GM18511 (cell line): ENCODE results near the gene MAP7.
"Not testable (repeated sequence)": the region's sequence is repeated elsewhere in the genome, so short reads cannot be mapped to it uniquely, and the experiment has no call there.

Experiments
- ATAC-seq: cut with Tn5 transposase; IDR thresholded peaks from one replicate; pipeline ENCODE4 v1.9.1; 2021; ENCODE audit warnings: mild to moderate bottlenecking, moderate library complexity; ENCODE audit not compliant: unreplicated experiment

Gene MAP7

DNA sequence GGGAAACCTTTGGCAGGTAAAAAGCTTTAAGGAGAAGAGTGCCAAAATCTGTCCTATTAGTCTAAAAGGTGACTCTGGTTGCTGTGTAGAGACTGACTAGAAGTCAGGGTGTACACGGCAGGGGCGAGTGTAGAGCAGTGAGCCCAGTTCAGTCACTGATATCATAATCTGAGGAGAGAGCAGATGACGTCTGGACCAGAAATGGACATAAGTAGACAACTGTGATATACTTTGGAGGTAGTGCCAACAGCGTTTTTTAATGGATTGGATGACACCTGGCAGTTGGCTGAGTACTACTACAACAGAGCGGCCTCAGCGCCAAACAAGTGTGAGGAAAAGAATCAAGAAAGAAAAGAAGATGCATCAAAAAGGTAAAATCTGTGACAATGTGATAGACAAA, 76.0 kb downstream of the MAP7 start:
- no peak for ATAC-seq

DNA sequence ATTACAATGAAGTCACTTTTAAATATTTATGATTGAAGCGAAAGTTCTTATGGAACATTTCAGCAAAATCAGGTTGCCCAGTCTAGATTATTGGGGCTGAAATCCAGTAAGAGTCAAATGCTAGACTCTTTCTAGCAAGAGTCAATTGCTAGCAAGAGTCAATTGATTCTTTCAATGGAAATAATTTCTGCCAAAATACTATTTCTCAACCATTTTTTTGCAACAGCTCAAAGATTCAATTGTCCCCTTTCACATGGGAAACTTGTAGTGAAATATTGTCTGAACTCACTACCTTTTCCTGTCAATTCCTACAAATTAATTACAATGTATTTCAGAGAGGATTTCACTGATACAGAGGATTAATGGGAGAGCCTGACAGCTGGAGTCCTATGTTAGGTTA, 78.3 kb downstream of the MAP7 start:
- ATAC-seq = no peak

- ATAC-seq = no peak
These were observed 78.8 kb downstream of the MAP7 start for GRCh38 chr6:136471372-136471771.

DNA sequence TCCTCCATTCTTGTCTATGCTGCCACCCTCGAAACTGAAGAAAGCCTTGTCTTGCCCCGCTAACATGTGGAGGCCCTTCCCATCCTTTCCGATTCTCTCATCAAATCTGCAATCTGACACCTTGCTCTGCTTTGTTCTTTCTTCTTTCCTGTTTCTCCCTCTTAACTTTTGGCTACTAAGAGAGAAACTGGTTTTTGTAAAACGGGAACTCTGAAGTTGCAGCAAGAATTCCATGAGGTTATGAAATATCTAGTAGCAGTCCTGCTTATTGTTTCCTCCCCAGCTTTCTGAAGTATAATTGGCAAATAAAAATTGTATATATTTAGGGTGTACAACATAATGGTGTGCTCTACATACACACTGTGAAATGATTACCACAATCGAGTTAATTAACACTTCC, 80.2 kb downstream of the MAP7 start:
- no peak for ATAC-seq

- no peak for ATAC-seq
These were observed 81.1 kb downstream of the MAP7 start for GRCh38 chr6:136469154-136469553.

DNA sequence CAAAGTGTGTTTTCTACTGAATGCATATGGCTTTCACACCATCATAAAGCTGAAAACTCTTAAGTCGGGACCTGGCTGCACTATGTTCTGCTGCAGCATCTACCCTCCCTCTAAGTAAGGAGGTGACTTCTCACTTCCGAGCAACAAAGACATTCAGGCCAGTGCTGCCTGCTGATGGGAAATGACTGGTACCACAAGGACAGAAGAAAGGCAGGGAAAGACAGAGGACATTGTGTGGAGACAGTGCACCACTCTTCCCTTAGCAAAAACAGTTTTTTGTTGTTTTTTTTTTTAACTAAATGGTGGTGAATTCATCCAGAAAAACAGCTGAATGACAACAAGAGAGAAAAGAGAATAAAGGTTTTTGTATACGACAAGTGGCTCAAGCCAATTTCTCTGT, 81.5 kb downstream of the MAP7 start:
- no peak for ATAC-seq

GRCh38 chr6:136467186-136467585, 83.0 kb downstream of the MAP7 start:
- no peak for ATAC-seq

DNA sequence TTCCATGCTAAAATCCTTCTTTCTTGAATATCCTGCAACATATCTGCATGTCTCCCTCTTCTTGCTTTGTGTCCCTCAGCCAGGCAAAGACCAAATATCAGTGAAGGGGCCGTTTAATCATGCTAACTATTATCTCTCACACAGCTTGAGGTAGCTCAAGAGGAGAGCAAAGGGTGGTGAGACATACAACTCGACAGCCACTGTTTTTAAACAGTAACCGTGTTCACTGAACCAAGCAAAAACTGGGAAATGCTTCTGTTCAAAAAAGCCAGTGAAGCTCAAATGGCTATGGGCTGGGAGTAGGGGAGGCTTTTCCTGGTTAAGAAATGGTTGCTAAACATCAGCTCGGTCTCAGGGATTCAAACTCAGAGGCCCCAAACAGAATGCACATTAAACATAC, 83.4 kb downstream of the MAP7 start:
- no peak for ATAC-seq

DNA sequence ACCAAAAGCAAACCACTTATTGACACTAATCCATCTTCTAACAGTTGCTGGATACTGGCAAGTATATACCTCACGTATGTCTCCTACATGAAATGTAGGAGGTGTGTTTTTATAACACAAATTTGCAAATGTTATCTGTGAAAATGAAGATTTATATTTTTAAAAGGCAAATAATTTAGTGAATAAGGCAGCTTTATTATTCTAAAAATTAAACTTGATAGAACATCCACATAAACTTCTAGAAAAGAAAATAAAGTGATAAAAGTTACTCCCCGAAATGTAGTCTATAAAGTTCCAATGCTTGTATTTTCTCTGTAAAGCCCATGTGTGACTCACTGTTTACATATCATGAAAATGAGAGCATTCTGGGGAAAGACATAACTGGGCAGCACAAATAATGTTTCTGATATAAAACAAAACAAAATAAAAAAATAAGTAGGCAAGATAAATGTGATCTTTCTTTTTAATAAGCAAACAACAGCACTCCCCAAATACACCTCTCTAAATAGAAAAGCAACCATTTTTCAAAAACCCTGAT, 84.4 kb downstream of the MAP7 start:
- no peak for ATAC-seq

DNA sequence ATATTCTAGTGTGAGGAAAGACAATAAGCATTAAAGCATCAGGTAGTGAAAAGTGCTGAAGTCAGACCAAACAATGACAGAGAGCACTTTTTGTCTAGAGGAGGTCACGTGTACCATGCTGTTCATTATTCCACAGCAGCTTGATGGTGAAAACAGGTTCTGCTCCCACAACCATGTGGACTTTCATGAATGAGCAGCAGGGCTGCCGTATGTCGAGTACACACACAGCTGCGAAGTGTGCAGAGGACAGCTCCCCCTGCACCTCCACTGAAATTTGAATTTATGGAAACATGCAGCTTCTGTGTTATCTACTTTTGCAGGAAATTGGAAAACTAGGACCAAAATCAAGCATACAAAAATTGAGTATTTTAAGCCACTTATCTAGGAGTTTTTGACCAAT, 85.3 kb downstream of the MAP7 start:
- no peak for ATAC-seq

DNA sequence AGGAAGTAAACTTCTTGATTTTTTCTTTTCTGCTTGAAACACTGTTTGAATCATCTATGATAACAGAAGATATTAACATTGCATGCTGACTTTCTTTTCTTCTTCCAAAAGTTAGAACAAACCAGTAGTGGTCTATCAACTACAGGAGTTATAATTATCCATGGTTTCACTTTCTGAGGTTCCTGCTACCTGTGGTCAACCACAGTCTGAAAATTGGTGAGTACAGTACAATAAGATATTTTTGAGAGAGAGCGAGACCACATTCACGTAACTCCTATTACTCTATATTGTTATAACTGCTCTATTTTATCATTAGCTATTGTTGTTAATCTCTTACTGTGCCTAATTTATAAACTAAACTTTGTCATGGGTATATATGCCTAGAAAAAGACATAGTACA, 86.1 kb downstream of the MAP7 start:
- ATAC-seq = no peak

DNA sequence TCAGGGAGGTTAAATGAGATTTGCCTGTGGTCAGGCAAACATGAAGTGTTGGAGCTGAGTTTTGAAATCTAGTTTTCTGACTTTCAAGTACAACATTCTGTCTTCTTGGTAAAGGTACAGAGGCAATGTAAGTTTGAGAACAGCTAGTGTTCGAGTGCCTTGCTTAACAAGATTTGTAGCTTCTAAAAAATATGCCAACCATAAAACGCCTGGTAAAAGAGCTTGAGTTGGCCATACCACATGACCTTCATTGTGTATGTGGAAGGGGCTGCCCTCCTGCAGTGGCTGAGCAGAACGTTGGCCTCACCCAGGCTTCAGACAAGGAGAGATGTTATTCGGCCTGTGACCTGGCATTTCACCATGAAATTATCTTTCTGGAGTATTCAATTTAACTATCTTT, 86.5 kb downstream of the MAP7 start:
- no peak for ATAC-seq

- no peak for ATAC-seq
These were observed 103.5 kb downstream of the MAP7 start for GRCh38 chr6:136446579-136447187.

DNA sequence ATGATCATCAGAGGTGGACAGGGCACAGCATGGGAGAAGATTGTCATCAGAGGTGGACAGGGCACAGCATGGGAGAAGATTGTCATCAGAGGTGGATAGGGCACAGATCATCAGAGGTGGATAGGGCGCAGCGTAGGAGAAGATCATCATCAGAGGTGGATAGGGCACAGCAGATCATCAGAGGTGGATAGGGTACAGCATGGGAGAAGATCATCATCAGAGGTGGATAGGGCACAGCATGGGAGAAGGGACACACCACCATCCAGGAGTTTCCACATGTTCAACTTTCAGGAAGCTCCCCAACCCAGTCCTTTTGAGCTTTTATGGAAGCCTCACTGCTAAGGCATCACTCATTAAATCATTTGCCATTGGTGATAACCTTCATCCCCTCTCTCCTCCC, 104.1 kb downstream of the MAP7 start:
- ATAC-seq = no peak

DNA sequence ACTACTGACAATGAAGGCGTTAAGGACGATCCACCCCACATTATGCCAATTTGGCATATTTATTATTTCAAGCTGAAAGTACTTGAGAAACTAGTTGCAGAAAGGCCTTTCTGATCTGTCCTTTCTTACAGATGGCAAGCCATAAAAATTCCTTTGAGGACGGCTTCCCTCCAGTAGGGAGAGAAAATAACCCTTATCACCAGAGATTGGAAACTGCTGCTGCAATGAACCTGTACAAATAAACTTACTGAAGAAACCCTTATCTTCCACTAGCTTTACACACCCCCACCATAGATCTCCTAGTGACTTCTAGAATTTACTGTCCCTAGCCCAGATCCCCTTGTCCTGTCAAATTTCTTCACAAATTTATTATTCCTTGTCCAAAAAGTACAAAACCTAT, 105.2 kb downstream of the MAP7 start:
- no peak for ATAC-seq

DNA sequence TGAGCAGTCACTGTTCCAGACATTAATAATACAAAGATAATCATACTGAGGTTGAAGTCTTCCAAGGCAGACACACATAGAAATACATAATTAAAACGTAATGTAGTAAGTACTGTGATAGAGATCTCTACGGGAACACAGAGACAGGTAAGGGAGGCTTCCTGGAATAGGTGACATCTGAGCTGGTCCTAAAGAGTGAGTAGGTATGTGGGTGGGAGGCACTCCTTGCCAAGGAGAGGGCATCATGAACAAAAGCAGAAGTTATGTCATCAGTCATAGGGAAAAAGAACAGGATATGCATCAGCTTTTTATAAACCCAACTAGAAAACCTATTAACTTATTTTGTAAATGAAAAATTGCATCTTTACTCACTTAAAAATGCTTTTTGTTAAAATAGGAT, 110.0 kb downstream of the MAP7 start:
- no peak for ATAC-seq

- ATAC-seq = no peak
These were observed 110.6 kb downstream of the MAP7 start for GRCh38 chr6:136439514-136440190.

GRCh38 chr6:136438441-136438840, 111.8 kb downstream of the MAP7 start:
- no peak for ATAC-seq

DNA sequence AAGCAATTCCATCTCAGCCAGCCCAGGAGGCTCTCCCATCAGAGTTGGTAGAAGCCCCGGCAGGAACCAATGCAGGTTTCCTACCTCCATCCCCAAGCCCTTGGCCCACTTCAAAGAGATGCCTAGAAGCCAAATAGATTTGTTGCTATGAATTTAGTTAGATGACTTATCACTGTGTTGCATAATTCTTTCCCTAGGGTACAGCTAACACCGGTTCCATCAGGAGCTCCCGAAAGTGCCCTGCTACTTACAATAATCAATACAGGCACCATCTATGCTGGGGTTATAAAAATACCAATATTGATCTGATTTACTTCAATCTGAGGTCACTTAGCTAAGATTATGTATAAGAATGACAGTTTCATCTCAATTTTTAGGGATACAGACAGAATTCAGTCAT, 113.0 kb downstream of the MAP7 start:
- no peak for ATAC-seq

DNA sequence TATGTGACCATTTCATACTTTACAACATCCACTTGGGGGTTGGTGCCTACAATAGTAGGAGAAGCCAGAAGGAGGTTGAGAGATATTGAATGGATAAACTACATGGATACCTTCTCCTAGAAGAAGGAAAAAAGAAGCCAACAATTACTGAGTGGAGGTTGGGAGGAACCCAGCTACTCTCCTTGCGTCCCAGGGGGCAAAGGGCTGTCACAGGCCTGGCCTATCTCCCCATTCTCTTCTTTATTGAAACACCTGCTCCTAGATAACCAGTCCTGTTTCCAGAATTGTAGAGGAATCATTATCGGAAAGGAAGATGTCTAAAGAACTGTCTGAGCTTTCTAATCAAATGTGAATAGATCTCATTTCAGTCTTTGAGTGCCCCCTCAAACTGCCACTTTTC, 115.1 kb downstream of the MAP7 start:
- no peak for ATAC-seq

GRCh38 chr6:136431306-136431705, 118.9 kb downstream of the MAP7 start:
- not testable (repeated sequence) for ATAC-seq

DNA sequence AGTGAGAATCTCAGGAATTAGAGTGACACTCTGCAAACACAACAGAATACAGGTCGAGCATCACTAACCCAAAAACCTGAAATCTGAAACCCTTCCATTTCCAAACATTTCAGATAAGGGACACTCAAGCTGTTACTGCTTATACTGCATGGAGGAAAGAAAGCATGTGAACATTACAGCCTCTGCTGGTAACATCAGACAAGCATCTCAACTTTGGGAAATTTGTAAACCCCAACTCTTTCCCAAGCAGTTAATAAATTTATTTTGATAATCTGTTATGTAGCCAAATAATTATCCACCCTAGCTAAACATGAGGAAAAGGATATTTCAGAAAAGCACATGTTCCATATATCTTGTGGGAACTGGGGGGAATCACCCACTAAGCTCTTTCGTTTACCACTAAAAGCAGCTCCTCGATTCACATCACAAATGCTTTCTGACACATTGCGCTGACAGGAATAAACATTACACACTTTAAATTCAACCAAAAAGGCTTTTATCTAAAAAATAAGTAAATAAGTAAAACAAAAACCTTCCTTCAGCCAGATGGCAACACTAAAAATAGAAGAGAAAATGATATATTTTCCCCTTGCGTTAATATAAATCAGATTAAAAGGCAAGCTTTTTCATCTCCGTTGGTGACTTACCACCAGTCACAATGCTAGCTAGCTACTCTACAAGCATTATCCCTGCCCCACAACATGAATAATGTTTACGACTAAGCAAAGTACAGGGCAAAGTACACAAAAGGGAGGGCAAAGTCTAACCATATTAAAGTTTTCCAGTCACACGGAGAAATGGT, 120.8 kb downstream of the MAP7 start:
- ATAC-seq = no peak
